Subcutaneous abdominal adipose tissue (tissue), 5 donors: ENCODE measurements around the gene SLCO4C1.

Experiments used
- H3K27ac ChIP-seq: one replicate; pipeline ENCODE4 v1.7.0; 2013; ENCODE audit warnings: low read depth, mild to moderate bottlenecking, inconsistent platforms, low read length, moderate library complexity
- H3K27me3 ChIP-seq, 5 donors: one replicate each; pipeline ENCODE4 v1.7.0; 2013; ENCODE audit warnings: low read length in 5 of 5, inconsistent platforms in 1 of 5; ENCODE audit not compliant: control insufficient read depth in 5 of 5, insufficient read depth in 4 of 5
- H3K36me3 ChIP-seq, 5 donors: one replicate each; pipeline ENCODE4 v1.7.0; 2013; ENCODE audit warnings: low read length in 5 of 5; ENCODE audit not compliant: control insufficient read depth in 5 of 5, insufficient read depth in 5 of 5
- H3K4me1 ChIP-seq, 5 donors: one replicate each; pipeline ENCODE4 v1.7.0; 2013; ENCODE audit warnings: low read length in 5 of 5, mild to moderate bottlenecking in 3 of 5, moderate library complexity in 1 of 5; ENCODE audit not compliant: control insufficient read depth in 5 of 5, insufficient read depth in 5 of 5
- H3K4me3 ChIP-seq, 5 donors: one replicate each; pipeline ENCODE4 v1.7.0; 2013; ENCODE audit warnings: low read length in 5 of 5, low read depth in 1 of 5
- H3K9ac ChIP-seq, 5 donors: one replicate each; pipeline ENCODE4 v1.7.0; 2013; ENCODE audit warnings: low read length in 5 of 5, mild to moderate bottlenecking in 4 of 5, moderate library complexity in 3 of 5
- H3K9me3 ChIP-seq, 5 donors: one replicate each; pipeline ENCODE4 v1.7.0; 2013; ENCODE audit warnings: low read length in 5 of 5; ENCODE audit not compliant: control insufficient read depth in 5 of 5
- donor health status: healthy.
- donor health status: healthy.
- donor health status: healthy.
- donor health status: healthy.
- donor health status: healthy.

The SLCO4C1 gene

GRCh38 chr5:102306121-102306520 is 10.0 kb upstream of the SLCO4C1 start:
- no peaks in the 10 kb centered on the region for H3K4me1 ChIP-seq
- no peak overlapping the region for H3K9ac ChIP-seq
- H3K4me3 ChIP-seq = no peak overlapping the region
- no peaks in the 10 kb centered on the region for H3K36me3 ChIP-seq
- H3K9me3 ChIP-seq = no peaks in the 10 kb centered on the region
- H3K27me3 ChIP-seq = no peaks in the 10 kb centered on the region
- H3K27ac ChIP-seq = no peak overlapping the region

DNA sequence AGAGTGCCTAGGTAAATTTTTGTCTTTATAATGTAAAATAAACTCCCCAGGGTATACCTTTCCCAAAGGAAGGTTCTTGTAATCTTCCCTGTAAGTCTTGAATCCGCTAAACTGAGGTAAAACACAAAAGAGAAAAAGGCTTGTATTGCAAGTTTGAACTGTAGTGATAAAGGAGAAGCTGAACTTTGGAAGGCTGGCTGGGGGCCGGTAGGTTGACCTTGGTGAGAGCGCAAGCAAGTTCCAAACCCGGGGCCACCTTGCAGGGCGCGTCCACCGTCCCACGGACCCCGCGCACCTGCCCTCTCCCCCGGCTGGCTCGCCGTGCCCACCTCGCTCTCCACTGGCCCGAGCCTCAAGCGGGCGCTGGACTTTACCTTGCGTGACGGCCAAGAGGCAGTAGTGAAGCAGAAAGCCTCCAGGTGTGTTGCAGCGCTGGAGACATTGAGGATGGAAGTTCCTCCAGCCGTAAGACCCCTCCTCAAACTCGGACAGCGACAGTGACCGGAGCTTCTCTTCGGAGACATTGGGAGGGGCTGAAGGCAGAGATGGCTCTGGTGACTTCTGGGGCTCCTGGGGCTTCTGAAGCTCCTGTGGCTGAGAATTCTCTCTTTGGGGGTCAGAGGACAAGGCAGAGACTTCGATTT is 428 bp downstream of the SLCO4C1 start:
- Histone ChIP-seq H3K36me3 (no peaks in the 10 kb centered on the region), H3K27me3 (peaks cover 3 to 9% (median 5%) of the 10 kb centered on the region in 5 donors), H3K4me1 (peaks cover 5 to 17% (median 15%) of the 10 kb centered on the region in 5 donors), H3K9ac (peak overlapping the region in 2 of 5 donors; percentile 30 to 51), H3K27ac (no peak overlapping the region), H3K9me3 (no peaks in the 10 kb centered on the region), H3K4me3 (peak overlapping the region; percentile 65 to 75 (median 72))

DNA sequence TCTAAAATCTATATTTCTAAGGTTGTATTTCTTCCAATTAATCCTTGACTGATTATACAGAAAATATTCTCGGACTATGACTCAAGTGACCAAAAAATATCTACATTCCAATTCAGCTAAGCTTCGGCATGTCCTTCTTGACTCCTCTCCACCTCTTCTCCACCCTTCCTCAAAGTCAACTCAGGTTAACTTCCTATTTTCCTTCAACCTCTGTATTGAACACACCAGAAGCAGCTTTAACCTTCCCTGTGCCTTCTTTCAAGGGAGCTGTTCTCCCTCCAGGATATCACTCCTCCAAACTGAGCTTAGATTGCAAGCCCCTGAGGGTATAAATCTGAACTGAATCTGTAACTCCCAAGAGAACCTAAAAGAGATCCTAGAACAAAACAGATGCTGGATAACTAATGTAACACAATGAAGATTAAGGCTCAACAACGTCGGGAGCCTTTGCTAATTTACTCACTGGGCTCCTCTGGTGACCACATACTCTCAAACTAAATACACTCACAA is 1.1 kb downstream of the SLCO4C1 start:
- no peak overlapping the region for H3K27ac ChIP-seq
- H3K9me3 ChIP-seq = no peaks in the 10 kb centered on the region
- H3K4me1 ChIP-seq = peaks cover 5 to 17% (median 15%) of the 10 kb centered on the region in 5 donors
- H3K27me3 ChIP-seq = peaks cover 3 to 9% (median 5%) of the 10 kb centered on the region in 5 donors
- H3K9ac ChIP-seq = no peak overlapping the region
- no peak overlapping the region for H3K4me3 ChIP-seq
- H3K36me3 ChIP-seq = no peaks in the 10 kb centered on the region

- Histone ChIP-seq H3K36me3 (no peaks in the 10 kb centered on the region), H3K4me1 (no peaks in the 10 kb centered on the region), H3K9ac (no peak overlapping the region)
These were observed 6.1 kb downstream of the SLCO4C1 start for GRCh38 chr5:102290004-102290403.

GRCh38 chr5:102289251-102289899 is 6.7 kb downstream of the SLCO4C1 start:
- no peaks in the 10 kb centered on the region for H3K36me3 ChIP-seq
- no peak overlapping the region for H3K9ac ChIP-seq
- H3K4me3 ChIP-seq = no peak overlapping the region
- no peaks in the 10 kb centered on the region for H3K4me1 ChIP-seq
- H3K27me3 ChIP-seq = no peaks in the 10 kb centered on the region
- no peaks in the 10 kb centered on the region for H3K9me3 ChIP-seq
- H3K27ac ChIP-seq = no peak overlapping the region

More at GRCh38 chr5:102290004-102290403, 6.1 kb downstream of the SLCO4C1 start:
- Histone ChIP-seq H3K4me3 (no peak overlapping the region), H3K27ac (no peak overlapping the region), H3K27me3 (peaks cover 0 to 3% (median under 1%) of the 10 kb centered on the region in 5 donors), H3K9me3 (no peaks in the 10 kb centered on the region)

DNA sequence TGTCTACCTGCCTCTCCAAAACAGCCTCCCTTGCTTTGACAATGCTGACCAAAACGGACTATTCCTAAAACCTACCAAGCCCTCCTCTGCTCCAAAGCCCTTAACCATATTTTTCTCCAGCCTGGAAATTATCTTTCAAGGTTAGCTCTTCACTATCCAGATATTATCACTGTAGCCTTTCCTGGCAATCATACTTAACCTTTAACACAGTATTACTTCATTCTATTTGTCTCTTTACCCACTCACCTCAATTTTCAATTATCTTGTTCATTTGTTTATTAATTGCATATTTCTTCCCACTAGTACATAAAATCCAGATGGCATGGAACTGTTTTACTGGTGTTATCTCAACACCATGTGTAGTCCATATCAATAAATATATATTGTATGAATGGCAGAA is 7.5 kb downstream of the SLCO4C1 start:
- Histone ChIP-seq H3K9ac (no peak overlapping the region), H3K9me3 (no peaks in the 10 kb centered on the region), H3K27ac (no peak overlapping the region), H3K27me3 (no peaks in the 10 kb centered on the region), H3K4me3 (no peak overlapping the region), H3K36me3 (no peaks in the 10 kb centered on the region), H3K4me1 (no peaks in the 10 kb centered on the region)

- Histone ChIP-seq H3K36me3 (no peaks in the 10 kb centered on the region), H3K27me3 (no peaks in the 10 kb centered on the region), H3K27ac (no peak overlapping the region), H3K9ac (no peak overlapping the region), H3K4me1 (no peaks in the 10 kb centered on the region), H3K9me3 (no peaks in the 10 kb centered on the region), H3K4me3 (no peak overlapping the region)
These were observed 9.6 kb downstream of the SLCO4C1 start for GRCh38 chr5:102286476-102286875.

DNA sequence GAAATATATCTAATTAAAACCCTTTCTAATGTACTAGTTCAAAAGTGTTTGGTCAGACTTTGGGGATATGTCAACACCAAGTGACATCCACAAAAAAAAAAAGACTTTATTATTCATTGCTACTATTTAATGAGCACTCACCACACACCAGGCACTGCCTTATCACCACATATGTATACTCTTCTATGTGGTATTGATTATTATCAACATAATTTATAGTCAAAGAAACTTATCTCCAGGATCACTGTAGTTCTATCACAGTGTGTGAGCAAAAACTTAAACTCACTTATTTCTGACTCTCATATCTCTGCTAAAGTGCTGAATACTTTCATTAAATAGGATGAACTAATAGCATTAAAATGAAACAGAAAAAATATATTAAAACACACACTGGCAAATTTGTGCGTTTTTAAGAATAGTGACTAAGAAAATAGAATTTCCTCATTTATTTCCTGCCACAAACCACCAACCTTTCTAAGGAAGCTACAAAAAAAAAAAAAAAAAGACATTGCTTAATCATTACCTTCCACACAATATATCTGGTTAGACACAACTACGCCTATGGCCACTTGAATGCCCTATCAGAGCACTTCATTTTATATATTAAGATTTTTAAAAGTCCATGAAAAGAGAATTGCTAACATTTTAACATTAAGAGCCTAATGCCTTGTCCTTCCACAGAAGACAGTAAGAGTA is 12.8 kb downstream of the SLCO4C1 start:
- Histone ChIP-seq H3K4me1 (no peaks in the 10 kb centered on the region), H3K27me3 (no peaks in the 10 kb centered on the region), H3K9me3 (no peaks in the 10 kb centered on the region), H3K27ac (no peak overlapping the region), H3K9ac (no peak overlapping the region), H3K4me3 (no peak overlapping the region), H3K36me3 (no peaks in the 10 kb centered on the region)

- Histone ChIP-seq H3K9me3 (no peaks in the 10 kb centered on the region), H3K36me3 (no peaks in the 10 kb centered on the region), H3K4me3 (no peak overlapping the region), H3K4me1 (no peaks in the 10 kb centered on the region), H3K27me3 (no peaks in the 10 kb centered on the region), H3K9ac (no peak overlapping the region), H3K27ac (no peak overlapping the region)
These were observed 16.4 kb downstream of the SLCO4C1 start for GRCh38 chr5:102279711-102280110.

DNA sequence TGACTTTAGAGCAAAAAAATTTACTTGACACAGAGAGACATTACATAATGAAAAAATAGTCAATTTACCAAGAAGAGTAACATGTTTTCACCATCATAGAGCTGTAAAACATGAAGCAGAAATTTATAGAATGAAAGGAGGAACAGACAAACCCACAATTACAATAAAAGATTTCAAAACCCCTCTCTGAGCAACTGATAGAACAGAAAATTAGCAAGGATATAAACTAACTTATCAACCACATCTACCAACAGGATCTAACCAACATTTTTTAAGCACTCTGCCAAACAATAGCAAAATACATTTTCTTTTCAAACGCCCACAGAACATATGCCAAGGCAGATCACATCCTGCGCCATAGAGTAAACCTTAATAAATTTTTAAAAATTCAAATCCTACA is 17.9 kb downstream of the SLCO4C1 start:
- Histone ChIP-seq H3K9ac (no peak overlapping the region), H3K4me3 (no peak overlapping the region), H3K4me1 (no peaks in the 10 kb centered on the region), H3K27me3 (no peaks in the 10 kb centered on the region), H3K9me3 (no peaks in the 10 kb centered on the region), H3K27ac (no peak overlapping the region), H3K36me3 (no peaks in the 10 kb centered on the region)
